HepG2 (cell line): ENCODE data around the gene CCDC142. TPM values are rescaled to one million over a fixed set of nuclear protein-coding genes. Genes with fewer than 3 reads are reported as not detected.
A peak's percentile ranks its signal among the peaks of the same experiment; 100 is the strongest.

ENCODE experiments used
- DMAP1 ChIP-seq: IDR thresholded peaks from 2 replicates; pipeline ENCODE4 v1.6.1; 2016
- FOXM1 ChIP-seq: sonication (generic); formaldehyde crosslinking; IDR thresholded peaks from 2 replicates; pipeline ENCODE4 v1.5.0; 2020; ENCODE audit warnings: missing genetic modification reagents
- KLF12 ChIP-seq: sonication (generic); formaldehyde crosslinking; IDR thresholded peaks from 2 replicates; pipeline ENCODE4 v1.4.0; 2020; ENCODE audit warnings: missing genetic modification reagents, borderline replicate concordance
- KLF15 ChIP-seq: sonication (generic); formaldehyde crosslinking; IDR thresholded peaks from 2 replicates; pipeline ENCODE4 v1.8.1; 2023; ENCODE audit warnings: borderline replicate concordance, mild to moderate bottlenecking, inconsistent platforms, missing genetic modification reagents, mixed read lengths
- MEIS2 ChIP-seq: sonication (generic); formaldehyde crosslinking; IDR thresholded peaks from 2 replicates; pipeline ENCODE4 v1.9.0; 2021; ENCODE audit warnings: mild to moderate bottlenecking, missing genetic modification reagents
- NKX3-1 ChIP-seq: sonication (generic); formaldehyde crosslinking; IDR thresholded peaks from 2 replicates; pipeline ENCODE4 v1.5.0; 2020; ENCODE audit warnings: missing genetic modification reagents
- RBAK ChIP-seq: sonication (generic); formaldehyde crosslinking; IDR thresholded peaks from 2 replicates; pipeline ENCODE4 v1.5.1; 2020; ENCODE audit warnings: mild to moderate bottlenecking, missing genetic modification reagents
- SATB2 ChIP-seq: sonication (generic); formaldehyde crosslinking; IDR thresholded peaks from 2 replicates; pipeline ENCODE4 v1.5.0; 2020; ENCODE audit warnings: missing genetic modification reagents
- STAT6 ChIP-seq: sonication (generic); formaldehyde crosslinking; IDR thresholded peaks from 2 replicates; pipeline ENCODE4 v1.4.0; 2020; ENCODE audit warnings: missing genetic modification reagents, mild to moderate bottlenecking, borderline replicate concordance
- TMF1 ChIP-seq: sonication (generic); formaldehyde crosslinking; IDR thresholded peaks from 2 replicates; pipeline ENCODE4 v1.8.1; 2022; ENCODE audit warnings: low read depth, missing genetic modification reagents
- ZFP41 ChIP-seq: sonication (generic); formaldehyde crosslinking; IDR thresholded peaks from 2 replicates; pipeline ENCODE4 v1.4.0; 2020; ENCODE audit warnings: mild to moderate bottlenecking, missing genetic modification reagents, borderline replicate concordance
- ZMYM4 ChIP-seq: sonication (generic); formaldehyde crosslinking; IDR thresholded peaks from 2 replicates; pipeline ENCODE4 v1.8.1; 2023; ENCODE audit warnings: mild to moderate bottlenecking, missing genetic modification reagents
- ZNF17 ChIP-seq: sonication (generic); formaldehyde crosslinking; IDR thresholded peaks from 2 replicates; pipeline ENCODE4 v1.5.0; 2020; ENCODE audit warnings: mild to moderate bottlenecking, missing genetic modification reagents
- ZNF225 ChIP-seq: sonication (generic); formaldehyde crosslinking; IDR thresholded peaks from 2 replicates; pipeline ENCODE4 v1.4.0; 2020; ENCODE audit warnings: mild to moderate bottlenecking, missing genetic modification reagents
- ZNF256 ChIP-seq: sonication (generic); formaldehyde crosslinking; conservative IDR thresholded peaks from 2 replicates; pipeline ENCODE4 v1.4.0; 2020; ENCODE audit warnings: missing genetic modification reagents
- ZNF317 ChIP-seq: sonication (generic); formaldehyde crosslinking; IDR thresholded peaks from 2 replicates; pipeline ENCODE4 v1.5.0; 2020; ENCODE audit warnings: mild to moderate bottlenecking, missing genetic modification reagents
- ZNF329 ChIP-seq: sonication (generic); formaldehyde crosslinking; IDR thresholded peaks from 2 replicates; pipeline ENCODE4 v1.9.0; 2021; ENCODE audit warnings: low read depth, mild to moderate bottlenecking, missing genetic modification reagents
- ZNF672 ChIP-seq: sonication (generic); formaldehyde crosslinking; IDR thresholded peaks from 2 replicates; pipeline ENCODE4 v1.8.1; 2022; ENCODE audit warnings: missing genetic modification reagents
- ZNF775 ChIP-seq: sonication (generic); formaldehyde crosslinking; IDR thresholded peaks from 2 replicates; pipeline ENCODE4 v1.4.0; 2020; ENCODE audit warnings: missing genetic modification reagents, mild to moderate bottlenecking, moderate library complexity, borderline replicate concordance
- polyA plus RNA-seq, 8 experiments: library from polyadenylated mRNA; depleted of rRNA in 3 of 8; stranded (reverse) in 7 of 8; unstranded in 1 of 8; fragments of >200 nt; fragmentation: Illumina TruSeq in 4 of 8; extraction: Trizol in 4 of 8; gene quantifications; 2 replicates each; pipeline versions ENCODE4 v1.2.1 to v1.2.3, GENCODE V29; 2011 to 2016; ENCODE audit warnings: low read depth in 4 of 8, missing spikeins in 1 of 8, mixed read lengths in 1 of 8; ENCODE audit not compliant: insufficient read depth in 1 of 8
- total RNA-seq, 5 experiments: library from RNA; depleted of rRNA; stranded (reverse); fragments of >200 nt; fragmentation: Illumina TruSeq; extraction: Trizol; gene quantifications; 2 replicates each; pipeline ENCODE4 v1.2.3, GENCODE V29; 2016; ENCODE audit warnings: low read depth in 1 of 5
- TF ChIP-seq, protein P1 (sequence below): sonication (generic); IDR thresholded peaks from 2 replicates; pipeline ENCODE4 v1.6.1; 2016; ENCODE audit warnings: low read depth, borderline replicate concordance
- TF ChIP-seq, protein P2 (sequence below): sonication (generic); formaldehyde crosslinking; IDR thresholded peaks from 2 replicates; pipeline ENCODE4 v1.4.0; 2020; ENCODE audit warnings: missing genetic modification reagents, borderline replicate concordance
- TF ChIP-seq, protein P3 (sequence below): sonication (generic); formaldehyde crosslinking; IDR thresholded peaks from 2 replicates; pipeline ENCODE4 v1.4.0; 2020; ENCODE audit warnings: missing genetic modification reagents, borderline replicate concordance

Gene CCDC142
- total and polyA plus RNA-seq, 2 of the 13 experiments (the other 11 are each of a cell fraction or from before 2014, with no cell fraction given), result 14.7 to 30.4 TPM

DNA sequence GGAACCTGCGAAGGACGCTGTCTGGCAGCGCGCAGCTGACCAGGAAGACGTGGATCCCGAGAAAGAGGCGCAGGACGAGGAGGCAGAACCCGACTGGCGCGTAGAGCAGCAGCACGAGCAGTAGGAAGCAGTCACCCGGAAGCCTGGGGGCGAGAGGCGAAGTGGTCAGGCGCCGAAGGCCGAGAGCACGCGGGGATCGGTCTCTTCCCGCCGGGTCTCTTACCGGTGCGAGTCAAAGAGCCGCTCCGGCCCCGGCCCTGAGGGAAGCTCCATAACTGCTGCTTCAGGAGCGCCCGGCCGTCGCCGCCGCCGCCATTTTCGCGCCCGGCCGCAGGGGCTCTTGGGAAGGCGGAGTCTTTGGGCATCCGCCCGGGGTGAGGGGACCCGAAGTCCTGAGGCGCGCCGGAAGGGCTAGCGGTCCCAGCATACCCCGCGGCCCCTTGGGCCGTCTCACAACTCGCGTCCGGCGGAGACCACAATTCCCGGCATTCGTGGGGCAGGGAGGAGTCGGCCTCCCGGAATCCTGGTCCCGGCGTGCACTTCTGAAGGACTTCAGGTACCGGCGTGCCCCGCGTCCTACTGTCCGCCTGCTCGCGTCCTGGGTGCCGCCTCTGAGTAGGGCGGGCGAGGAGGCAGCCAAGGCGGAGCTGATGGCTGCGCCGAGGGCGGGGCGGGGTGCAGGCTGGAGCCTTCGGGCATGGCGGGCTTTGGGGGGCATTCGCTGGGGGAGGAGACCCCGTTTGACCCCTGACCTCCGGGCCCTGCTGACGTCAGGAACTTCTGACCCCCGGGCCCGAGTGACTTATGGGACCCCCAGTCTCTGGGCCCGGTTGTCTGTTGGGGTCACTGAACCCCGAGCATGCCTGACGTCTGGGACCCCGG, 46.8 kb upstream of the CCDC142 start, which contains the start of the genes AUP1 and HTRA2 (continued):
- TF ChIP-seq, protein P1, sequence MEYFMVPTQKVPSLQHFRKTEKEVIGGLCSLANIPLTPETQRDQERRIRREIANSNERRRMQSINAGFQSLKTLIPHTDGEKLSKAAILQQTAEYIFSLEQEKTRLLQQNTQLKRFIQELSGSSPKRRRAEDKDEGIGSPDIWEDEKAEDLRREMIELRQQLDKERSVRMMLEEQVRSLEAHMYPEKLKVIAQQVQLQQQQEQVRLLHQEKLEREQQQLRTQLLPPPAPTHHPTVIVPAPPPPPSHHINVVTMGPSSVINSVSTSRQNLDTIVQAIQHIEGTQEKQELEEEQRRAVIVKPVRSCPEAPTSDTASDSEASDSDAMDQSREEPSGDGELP, result peak; percentile 53; the same call in 1 of the 2 replicates
- TF ChIP-seq NKX3-1, result 0 out of 2 replicates have a peak, but pooled peaks have one; percentile 31
- 0 out of 2 replicates have a peak, but pooled peaks have one; percentile 35 for TF ChIP-seq ZNF256 (CRISPR knock-in tag)
- peak; percentile 34; the same call in 1 of the 2 replicates for TF ChIP-seq ZMYM4 (CRISPR knock-in tag)
- no peak for TF ChIP-seq ZNF672
- TF ChIP-seq ZNF775 (CRISPR knock-in tag), result no peak; the same call in 1 of the 2 replicates
- peak; percentile 97; the same call in 1 of the 2 replicates for TF ChIP-seq KLF12 (CRISPR knock-in tag)
- TF ChIP-seq RBAK (CRISPR knock-in tag), result 0 out of 2 replicates have a peak, but pooled peaks have one; percentile 23
- no peak for TF ChIP-seq SATB2
- TF ChIP-seq FOXM1 (CRISPR knock-in tag), result no peak
- peak; percentile 69; the same call in 1 of the 2 replicates for TF ChIP-seq ZNF329 (CRISPR knock-in tag)
- TF ChIP-seq ZNF225 (CRISPR knock-in tag), result no peak
- TF ChIP-seq KLF15 (CRISPR knock-in tag), result peak; percentile 75; the same call in 1 of the 2 replicates
- no peak for TF ChIP-seq STAT6
- TF ChIP-seq, protein P2, sequence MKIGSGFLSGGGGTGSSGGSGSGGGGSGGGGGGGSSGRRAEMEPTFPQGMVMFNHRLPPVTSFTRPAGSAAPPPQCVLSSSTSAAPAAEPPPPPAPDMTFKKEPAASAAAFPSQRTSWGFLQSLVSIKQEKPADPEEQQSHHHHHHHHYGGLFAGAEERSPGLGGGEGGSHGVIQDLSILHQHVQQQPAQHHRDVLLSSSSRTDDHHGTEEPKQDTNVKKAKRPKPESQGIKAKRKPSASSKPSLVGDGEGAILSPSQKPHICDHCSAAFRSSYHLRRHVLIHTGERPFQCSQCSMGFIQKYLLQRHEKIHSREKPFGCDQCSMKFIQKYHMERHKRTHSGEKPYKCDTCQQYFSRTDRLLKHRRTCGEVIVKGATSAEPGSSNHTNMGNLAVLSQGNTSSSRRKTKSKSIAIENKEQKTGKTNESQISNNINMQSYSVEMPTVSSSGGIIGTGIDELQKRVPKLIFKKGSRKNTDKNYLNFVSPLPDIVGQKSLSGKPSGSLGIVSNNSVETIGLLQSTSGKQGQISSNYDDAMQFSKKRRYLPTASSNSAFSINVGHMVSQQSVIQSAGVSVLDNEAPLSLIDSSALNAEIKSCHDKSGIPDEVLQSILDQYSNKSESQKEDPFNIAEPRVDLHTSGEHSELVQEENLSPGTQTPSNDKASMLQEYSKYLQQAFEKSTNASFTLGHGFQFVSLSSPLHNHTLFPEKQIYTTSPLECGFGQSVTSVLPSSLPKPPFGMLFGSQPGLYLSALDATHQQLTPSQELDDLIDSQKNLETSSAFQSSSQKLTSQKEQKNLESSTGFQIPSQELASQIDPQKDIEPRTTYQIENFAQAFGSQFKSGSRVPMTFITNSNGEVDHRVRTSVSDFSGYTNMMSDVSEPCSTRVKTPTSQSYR, result no peak; the same call in 1 of the 2 replicates
- TF ChIP-seq TMF1 (CRISPR knock-in tag), result peak; percentile 51; the same call in 1 of the 2 replicates
- TF ChIP-seq MEIS2 (CRISPR knock-in tag), result no peak
- no peak; the same call in 1 of the 2 replicates for TF ChIP-seq ZNF17
- peak; percentile 87; the same call in 1 of the 2 replicates for TF ChIP-seq DMAP1
- TF ChIP-seq, protein P3, sequence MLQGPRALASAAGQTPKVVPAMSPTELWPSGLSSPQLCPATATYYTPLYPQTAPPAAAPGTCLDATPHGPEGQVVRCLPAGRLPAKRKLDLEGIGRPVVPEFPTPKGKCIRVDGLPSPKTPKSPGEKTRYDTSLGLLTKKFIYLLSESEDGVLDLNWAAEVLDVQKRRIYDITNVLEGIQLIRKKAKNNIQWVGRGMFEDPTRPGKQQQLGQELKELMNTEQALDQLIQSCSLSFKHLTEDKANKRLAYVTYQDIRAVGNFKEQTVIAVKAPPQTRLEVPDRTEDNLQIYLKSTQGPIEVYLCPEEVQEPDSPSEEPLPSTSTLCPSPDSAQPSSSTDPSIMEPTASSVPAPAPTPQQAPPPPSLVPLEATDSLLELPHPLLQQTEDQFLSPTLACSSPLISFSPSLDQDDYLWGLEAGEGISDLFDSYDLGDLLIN (CRISPR knock-in tag), result peak; percentile 88
- TF ChIP-seq ZNF317, result peak; percentile 95
- no peak for TF ChIP-seq ZFP41
